ENCODE results near the gene RNU6-8.

Gene RNU6-8

GRCh38 chr14:32202998-32203882 is at the start of gene RNU6-8:
RNU6-8 (minus strand) TSS chr14:32203269.
- peak; percentile 97 for DNase-seq (ENCODE audit: low spot score)

DNA sequence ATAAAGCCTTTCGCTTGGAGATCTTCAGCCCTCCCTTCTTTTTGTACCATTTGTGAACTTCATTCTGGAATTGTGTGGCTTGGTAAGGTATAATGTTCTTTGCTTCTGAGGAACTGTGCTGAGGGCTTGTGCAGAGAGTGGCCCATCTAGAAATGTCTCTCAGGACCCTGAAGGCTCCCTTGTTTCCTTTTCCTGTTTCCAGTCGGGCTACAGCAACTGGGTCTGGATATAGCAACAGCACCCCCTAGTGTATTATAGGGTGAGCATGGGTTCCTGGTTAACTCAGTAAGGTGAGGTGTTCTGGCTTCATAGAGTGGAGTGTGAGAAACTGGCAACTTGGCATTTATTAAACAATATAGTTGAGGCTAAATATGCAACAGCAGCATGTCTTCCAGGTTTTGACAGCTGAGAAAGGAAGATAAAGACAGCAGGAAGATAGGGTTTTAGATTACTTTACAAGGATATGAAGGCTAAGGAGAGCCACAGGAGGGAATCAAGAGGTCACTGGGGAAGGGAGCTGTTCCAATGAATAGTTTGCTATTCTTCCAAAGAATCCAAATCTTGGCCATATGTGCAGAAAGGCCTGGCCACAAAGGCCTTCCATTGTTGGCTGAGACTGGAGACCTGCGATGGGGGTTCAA is 49.1 kb upstream of the RNU6-8 start:
- DNase-seq (ENCODE audit: low spot score): peak; percentile 53

DNA sequence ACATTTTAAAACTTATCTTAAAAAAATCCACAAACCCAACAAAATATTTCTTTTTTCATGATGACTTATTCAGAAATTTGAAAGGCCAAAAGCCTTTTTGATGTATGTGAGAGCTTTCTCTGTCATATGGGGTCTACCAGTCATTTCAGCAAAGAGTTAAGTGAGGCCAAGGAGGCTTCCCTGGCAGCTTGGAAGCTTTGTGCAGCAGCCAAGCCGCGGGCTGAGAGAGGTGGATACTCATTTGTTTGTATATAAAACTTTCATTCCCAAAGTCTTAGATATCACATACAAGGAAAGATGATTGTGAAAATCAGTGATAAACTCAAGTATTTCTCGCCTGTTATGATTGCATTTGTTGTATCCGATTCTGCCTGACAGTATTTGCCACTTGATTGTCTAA is 48.5 kb upstream of the RNU6-8 start:
- DNase-seq (ENCODE audit: low spot score): no peak

DNA sequence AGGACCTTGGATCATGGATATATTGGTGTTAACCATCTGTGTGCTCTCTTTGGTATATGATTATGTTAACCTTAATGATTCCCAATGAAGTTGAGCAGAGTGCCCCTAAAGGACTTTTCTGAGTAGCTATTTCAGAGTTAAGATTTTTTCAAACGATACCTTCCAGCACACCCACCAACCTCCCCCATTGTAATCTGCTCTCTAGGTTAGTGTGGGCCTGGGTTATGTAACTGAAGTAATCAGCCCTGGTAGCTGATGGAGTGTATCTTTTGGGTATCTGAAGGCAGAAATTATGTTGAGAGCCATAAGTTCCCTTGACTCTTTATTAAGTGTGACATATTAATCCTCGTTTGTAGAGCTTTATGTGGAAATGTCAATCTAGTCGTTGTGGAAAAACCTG is 47.6 kb upstream of the RNU6-8 start:
- no peak for DNase-seq (ENCODE audit: low spot score)

- DNase-seq (ENCODE audit: low spot score): no peak
Measured at GRCh38 chr14:32249780-32250179, 46.7 kb upstream of the RNU6-8 start.

GRCh38 chr14:32249371-32249770 is 46.3 kb upstream of the RNU6-8 start:
- DNase-seq (ENCODE audit: low spot score): no peak

GRCh38 chr14:32246751-32247150 is 43.7 kb upstream of the RNU6-8 start:
- DNase-seq (ENCODE audit: low spot score): no peak

GRCh38 chr14:32244404-32244803 is 41.3 kb upstream of the RNU6-8 start:
- DNase-seq (ENCODE audit: low spot score): no peak

- DNase-seq (ENCODE audit: low spot score): no peak
Measured at GRCh38 chr14:32233260-32233659, 30.2 kb upstream of the RNU6-8 start.

- no peak for DNase-seq (ENCODE audit: low spot score)
Measured at GRCh38 chr14:32232481-32232880, 29.4 kb upstream of the RNU6-8 start.

DNA sequence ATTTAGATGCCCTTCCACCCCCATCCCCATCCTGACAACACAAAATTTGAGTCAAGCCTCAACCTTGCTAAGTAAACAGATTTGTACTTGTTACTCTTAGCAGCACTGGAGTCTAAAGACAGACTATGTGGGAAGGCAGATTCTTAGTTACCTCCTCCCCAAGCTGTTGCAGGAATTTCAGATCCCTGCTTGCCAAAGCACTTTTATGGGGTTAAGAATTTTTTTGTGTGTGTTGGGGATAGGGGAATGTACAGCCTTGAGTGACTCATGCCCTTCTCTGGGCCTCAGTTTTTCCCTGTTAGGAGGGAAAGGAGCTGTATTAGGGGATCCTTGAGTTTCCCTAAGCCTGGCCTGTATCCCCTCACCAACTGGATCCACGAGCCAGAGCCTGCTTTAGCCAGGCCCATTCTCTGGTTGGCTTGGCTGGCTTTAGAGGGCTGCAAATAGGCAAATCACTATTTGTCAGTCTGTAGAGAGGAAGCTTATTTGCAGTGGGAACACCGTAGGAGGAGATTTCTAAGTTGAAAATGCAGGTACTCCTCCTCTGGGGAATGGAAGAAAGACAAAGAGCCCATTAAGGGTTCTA is 27.7 kb upstream of the RNU6-8 start:
- DNase-seq (ENCODE audit: low spot score): no peak

DNA sequence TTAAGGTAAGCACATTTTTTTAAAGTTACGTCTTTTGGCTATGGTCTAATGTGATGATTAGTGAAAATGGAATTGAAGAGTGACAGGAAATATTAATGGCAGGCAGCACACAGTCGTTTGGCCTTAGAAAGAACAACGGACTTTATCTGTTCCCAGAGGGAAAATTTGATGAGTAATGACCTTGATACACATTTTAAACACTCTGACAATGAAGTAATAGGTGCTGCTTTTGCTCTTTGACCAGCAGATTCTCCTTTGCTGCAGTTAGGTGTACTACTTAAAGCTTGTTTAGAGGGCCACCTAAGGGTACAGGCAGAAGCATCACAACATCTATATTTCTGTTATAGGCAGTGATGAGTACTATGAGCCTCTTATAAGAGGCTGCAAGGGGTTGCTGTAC is 27.1 kb upstream of the RNU6-8 start:
- DNase-seq (ENCODE audit: low spot score): no peak

DNA sequence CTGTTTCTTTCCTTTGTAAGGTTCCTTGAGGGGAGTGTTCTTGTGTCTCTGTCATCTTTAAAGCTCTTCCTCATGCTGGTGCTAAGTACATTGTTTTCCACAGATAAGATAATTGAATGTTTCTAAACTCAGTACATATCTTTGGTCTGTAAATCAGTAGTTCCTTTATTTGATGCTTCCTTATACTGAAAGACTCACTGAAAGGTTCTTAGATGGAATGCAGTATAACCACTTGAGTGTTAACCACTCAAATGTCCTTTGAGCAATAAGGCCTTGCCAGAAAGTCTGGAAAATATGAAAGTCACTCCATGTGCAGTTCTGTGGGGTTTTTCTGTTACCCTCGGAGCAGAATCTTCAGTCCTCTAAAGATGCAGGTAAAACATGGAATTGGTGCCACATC is 23.0 kb upstream of the RNU6-8 start:
- no peak for DNase-seq (ENCODE audit: low spot score)

GRCh38 chr14:32225378-32225920 is 22.4 kb upstream of the RNU6-8 start:
- DNase-seq (ENCODE audit: low spot score): no peak

GRCh38 chr14:32224737-32225377 is 21.8 kb upstream of the RNU6-8 start:
- DNase-seq (ENCODE audit: low spot score): peak; percentile 54

- no peak for DNase-seq (ENCODE audit: low spot score)
Measured at GRCh38 chr14:32217301-32217700, 14.2 kb upstream of the RNU6-8 start.

DNA sequence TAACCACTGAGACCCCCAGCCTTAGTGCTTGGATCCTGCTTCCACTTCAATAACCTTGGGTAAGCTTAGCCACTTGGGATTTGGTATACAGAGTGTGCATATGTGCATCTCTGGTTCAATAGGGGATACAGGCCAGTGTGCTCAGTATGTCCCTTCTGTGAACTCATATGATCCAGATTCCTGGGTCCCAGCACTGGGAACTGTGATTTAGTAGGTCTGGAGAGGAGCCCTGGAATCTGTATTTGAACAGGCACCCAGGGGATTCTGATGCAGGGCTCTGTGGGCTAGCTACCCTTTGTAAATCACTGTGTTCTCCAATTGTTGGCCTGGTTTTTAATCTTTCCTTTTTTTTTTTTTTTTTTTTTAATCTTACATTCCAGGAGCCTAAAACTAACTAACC is 9.8 kb upstream of the RNU6-8 start:
- no peak for DNase-seq (ENCODE audit: low spot score)

DNA sequence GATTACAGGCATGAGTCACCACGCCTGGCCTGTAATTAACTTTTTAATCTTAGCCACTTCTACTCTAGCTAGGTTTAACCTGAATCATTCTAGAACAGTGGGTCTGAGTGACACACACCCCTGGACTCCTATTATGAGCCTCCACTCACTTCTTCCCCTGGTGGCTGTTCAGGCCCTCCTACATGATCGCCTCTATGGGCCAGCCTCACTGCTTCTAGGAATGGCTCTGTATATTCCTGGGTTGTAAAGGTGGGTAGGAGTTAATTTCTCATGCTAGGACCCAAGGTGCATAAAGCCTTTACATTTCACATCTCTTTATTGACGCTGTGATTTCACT is 8.0 kb upstream of the RNU6-8 start:
- DNase-seq (ENCODE audit: low spot score): no peak

DNA sequence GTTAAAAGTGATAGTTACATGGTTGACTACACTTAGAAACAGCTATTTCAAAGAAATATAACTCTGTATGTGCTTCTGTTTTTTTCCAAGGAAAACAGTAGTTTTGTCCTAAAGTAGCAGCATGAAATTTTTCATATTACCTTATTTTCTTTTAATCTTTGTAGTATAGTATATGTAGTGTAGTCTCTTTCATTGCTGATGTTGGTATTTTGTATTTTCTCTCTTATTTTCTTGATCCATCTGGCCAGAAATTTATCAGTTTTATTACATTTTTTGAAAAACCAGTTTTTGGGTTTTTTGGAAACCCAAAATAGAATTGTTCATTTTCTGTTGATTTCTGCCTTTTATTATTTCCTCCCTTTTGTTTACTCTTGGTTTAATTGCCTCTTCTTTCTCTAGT is 6.4 kb upstream of the RNU6-8 start:
- DNase-seq (ENCODE audit: low spot score): no peak

- DNase-seq (ENCODE audit: low spot score): no peak
Measured at GRCh38 chr14:32208490-32208889, 5.4 kb upstream of the RNU6-8 start.

DNA sequence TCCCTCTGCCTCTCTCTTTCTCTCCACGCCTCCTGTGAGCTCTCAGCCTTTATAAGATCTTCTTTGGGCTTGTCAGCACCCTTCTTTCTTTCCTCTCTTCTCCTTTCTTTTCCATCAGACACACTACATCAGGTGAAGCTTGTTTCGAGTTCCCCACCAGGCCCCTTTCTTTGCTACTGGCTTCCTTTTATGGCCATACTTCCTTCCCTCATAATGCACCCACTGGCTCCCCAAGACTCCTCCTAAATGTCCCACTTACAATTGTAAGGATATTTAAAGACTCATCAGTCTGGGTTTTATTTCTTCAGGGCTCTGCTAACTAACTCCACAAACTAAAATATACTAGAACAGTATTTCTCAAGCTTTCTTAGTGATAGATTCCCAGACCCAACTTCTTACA is 3.5 kb upstream of the RNU6-8 start:
- no peak for DNase-seq (ENCODE audit: low spot score)

GRCh38 chr14:32205984-32206383 is 2.9 kb upstream of the RNU6-8 start:
- no peak for DNase-seq (ENCODE audit: low spot score)

DNA sequence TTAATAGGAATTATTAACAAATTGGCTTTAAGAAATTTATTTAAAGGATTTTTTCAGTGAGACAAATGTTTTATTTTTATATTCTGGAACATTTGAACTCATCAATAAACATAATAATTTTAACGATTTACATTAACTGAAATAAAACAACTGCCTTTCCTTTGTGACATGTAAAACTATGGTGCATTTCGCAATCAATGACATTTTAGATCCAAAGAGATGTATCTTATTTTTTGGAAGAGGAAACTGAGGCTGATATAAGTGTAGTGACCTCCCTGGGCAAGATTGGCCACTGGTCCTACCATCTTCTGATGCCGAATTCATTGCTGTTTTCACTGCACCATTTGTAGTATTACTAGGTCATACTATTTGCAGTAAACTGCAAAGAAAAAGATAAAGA is 2.5 kb upstream of the RNU6-8 start:
- no peak for DNase-seq (ENCODE audit: low spot score)

Measured in ecto neural progenitor cell (in vitro differentiated cells).